H1 (cell line): ENCODE data around the gene UBL4A. TPM values are rescaled to one million over a fixed set of nuclear protein-coding genes. Genes with fewer than 3 reads are reported as not detected.

Experiments
- CTCF ChIA-PET: fragments of 300-600 bp; sonication (Branson Sonifier 250); formaldehyde crosslinking; loops from one replicate; lab custom pipeline; 2021; ENCODE audit not compliant: partially characterized antibody; lab: Charles Lee
- POLR2A ChIA-PET: fragments of 300-600 bp; sonication (Branson Sonifier 250); formaldehyde crosslinking; loops from one replicate; lab custom pipeline; 2021; ENCODE audit warnings: inconsistent platforms; ENCODE audit not compliant: partially characterized antibody; lab: Charles Lee
- DNase-seq, 2 experiments: peaks; one replicate each; pipeline versions ENCODE4 v3.0.0 to v3.0.0-alpha.2; 2010 to 2022; ENCODE audit warnings: low spot score in 2 of 2, low read depth in 1 of 2, mixed read lengths in 1 of 2
- FAIRE-seq: peaks from 2 replicates; lab custom pipeline; 2011; peaks lifted over from hg19 to GRCh38; lab: Jason Lieb, UNC
- H2AFZ ChIP-seq: 2 replicates; pipeline ENCODE4 v1.8.1; 2012; ENCODE audit warnings: low read length, inconsistent platforms
- H2AK5ac ChIP-seq: 2 replicates; pipeline ENCODE4 v1.6.1; 2013; ENCODE audit warnings: low read depth, low read length
- H2BK120ac ChIP-seq: replicated peaks from 2 replicates; pipeline ENCODE3; 2013; ENCODE audit warnings: low read depth, low read length, inconsistent platforms
- H2BK12ac ChIP-seq: 2 replicates; pipeline ENCODE4 v1.6.1; 2013; ENCODE audit warnings: low read depth, low read length
- H2BK15ac ChIP-seq: 2 replicates; pipeline ENCODE4 v1.6.1; 2013; ENCODE audit warnings: low read length
- H2BK20ac ChIP-seq: 2 replicates; pipeline ENCODE4 v1.6.1; 2013; ENCODE audit warnings: low read length
- H2BK5ac ChIP-seq: 2 replicates; pipeline ENCODE4 v1.6.1; 2013; ENCODE audit warnings: low read depth, low read length
- H3K14ac ChIP-seq: 2 replicates; pipeline ENCODE4 v1.6.1; 2013; ENCODE audit warnings: inconsistent platforms; ENCODE audit not compliant: insufficient read length
- H3K18ac ChIP-seq: 2 replicates; pipeline ENCODE4 v1.6.1; 2013; ENCODE audit warnings: low read length; ENCODE audit errors: extremely low read depth
- H3K23ac ChIP-seq: 2 replicates; pipeline ENCODE4 v1.6.1; 2013; ENCODE audit warnings: inconsistent platforms; ENCODE audit not compliant: insufficient read length
- H3K23me2 ChIP-seq: 2 replicates; pipeline ENCODE4 v1.6.1; 2013; ENCODE audit warnings: low read depth, low read length
- H3K27ac ChIP-seq: 2 replicates; pipeline ENCODE4 v1.6.1; 2011; ENCODE audit warnings: low read depth, low read length, inconsistent platforms
- H3K27me3 ChIP-seq, 4 experiments: replicated peaks in 1 of 4; 1 replicate in 1 of 4; 2 replicates in 3 of 4; pipeline versions ENCODE4 v1.6.1 to v1.8.1; 2011 to 2013; ENCODE audit warnings: low read length in 3 of 4, mild to moderate bottlenecking in 3 of 4, inconsistent platforms in 2 of 4, mixed read lengths in 2 of 4, moderate library complexity in 1 of 4; ENCODE audit not compliant: control insufficient read depth in 3 of 4, insufficient read depth in 3 of 4; ENCODE audit errors: extremely low read depth in 1 of 4
- H3K36me3 ChIP-seq, 4 experiments: 2 replicates each; pipeline versions ENCODE4 v1.6.1 to v1.8.1; 2011 to 2013; ENCODE audit warnings: mild to moderate bottlenecking in 4 of 4, low read length in 3 of 4, moderate library complexity in 2 of 4, control low read depth in 1 of 4, inconsistent platforms in 1 of 4; ENCODE audit not compliant: insufficient read depth in 4 of 4, control insufficient read depth in 2 of 4
- H3K4ac ChIP-seq: replicated peaks from 2 replicates; pipeline ENCODE3; 2013; ENCODE audit warnings: low read length, low read depth, mixed read lengths, inconsistent platforms; ENCODE audit not compliant: insufficient read length
- H3K4me1 ChIP-seq, 4 experiments: replicated peaks in 1 of 4; 1 replicate in 1 of 4; 2 replicates in 3 of 4; pipeline versions ENCODE4 v1.6.1 to v1.8.1; 2011 to 2013; ENCODE audit warnings: low read length in 3 of 4, inconsistent platforms in 2 of 4, mixed read lengths in 1 of 4; ENCODE audit not compliant: insufficient read depth in 4 of 4, control insufficient read depth in 3 of 4
- H3K4me2 ChIP-seq, 2 experiments: 2 replicates each; pipeline versions ENCODE4 v1.6.1 to v1.8.1; 2011 to 2013; ENCODE audit warnings: low read depth in 2 of 2, low read length in 2 of 2, control low read depth in 1 of 2, inconsistent platforms in 1 of 2, mild to moderate bottlenecking in 1 of 2; ENCODE audit not compliant: insufficient read depth in 1 of 2
- H3K4me3 ChIP-seq, 4 experiments: fragments of 200-600, 300-600 bp in 1 of 4; sonication (generic), shearing (Covaris generic), sonication (Bioruptor Twin) in 1 of 4; 2 replicates each; pipeline versions ENCODE4 v1.5.1 to v1.8.1; 2011 to 2016; ENCODE audit warnings: low read length in 4 of 4, low read depth in 3 of 4, control low read depth in 2 of 4, inconsistent platforms in 2 of 4, mild to moderate bottlenecking in 2 of 4, mixed read lengths in 1 of 4, moderate library complexity in 1 of 4; ENCODE audit not compliant: insufficient read depth in 2 of 4; ENCODE audit errors: extremely low read depth in 1 of 4
- H3K56ac ChIP-seq: replicated peaks from 2 replicates; pipeline ENCODE3; 2013; ENCODE audit warnings: low read depth, mild to moderate bottlenecking, mixed read lengths, low read length, inconsistent platforms; ENCODE audit not compliant: insufficient read length
- H3K79me1 ChIP-seq: 2 replicates; pipeline ENCODE4 v1.6.1; 2013; ENCODE audit warnings: low read depth, low read length, control low read depth
- H3K79me2 ChIP-seq, 2 experiments: 2 replicates each; pipeline versions ENCODE4 v1.6.1 to v1.8.1; 2012 to 2013; ENCODE audit warnings: low read length in 2 of 2, mild to moderate bottlenecking in 2 of 2, inconsistent platforms in 1 of 2; ENCODE audit not compliant: insufficient read depth in 2 of 2, control insufficient read depth in 1 of 2
- H3K9ac ChIP-seq, 4 experiments: replicated peaks in 1 of 4; 1 replicate in 1 of 4; 2 replicates in 3 of 4; pipeline versions ENCODE4 v1.6.1 to v1.8.1; 2011 to 2013; ENCODE audit warnings: low read depth in 3 of 4, low read length in 3 of 4, control low read depth in 2 of 4, mild to moderate bottlenecking in 2 of 4, moderate library complexity in 2 of 4, inconsistent platforms in 1 of 4; ENCODE audit errors: extremely low read depth in 1 of 4
- H3K9me3 ChIP-seq, 2 experiments: 2 replicates each; pipeline versions ENCODE4 v1.6.1 to v1.8.1; 2012 to 2013; ENCODE audit warnings: mild to moderate bottlenecking in 2 of 2, moderate library complexity in 2 of 2, control low read depth in 1 of 2, inconsistent platforms in 1 of 2, low read depth in 1 of 2, low read length in 1 of 2, mixed read lengths in 1 of 2; ENCODE audit not compliant: insufficient read depth in 2 of 2
- H4K20me1 ChIP-seq, 2 experiments: replicated peaks in 1 of 2; 2 replicates each; pipeline versions ENCODE3 to v1.8.1; 2011 to 2013; ENCODE audit warnings: inconsistent platforms in 2 of 2, low read length in 2 of 2, mild to moderate bottlenecking in 1 of 2; ENCODE audit not compliant: insufficient read depth in 2 of 2, control insufficient read depth in 1 of 2
- H4K5ac ChIP-seq: 2 replicates; pipeline ENCODE4 v1.6.1; 2013; ENCODE audit warnings: low read length, low read depth, mixed read lengths, inconsistent platforms; ENCODE audit not compliant: insufficient read length
- H4K8ac ChIP-seq: 2 replicates; pipeline ENCODE4 v1.8.0; 2013; ENCODE audit warnings: mild to moderate bottlenecking, moderate library complexity, low read length, inconsistent platforms; ENCODE audit not compliant: insufficient read depth; ENCODE audit errors: extremely low read depth
- H4K91ac ChIP-seq: replicated peaks from 2 replicates; pipeline ENCODE3; 2013; ENCODE audit warnings: low read length, mixed read lengths, inconsistent platforms; ENCODE audit not compliant: insufficient read length
- ATF3 ChIP-seq: IDR thresholded peaks from 2 replicates; pipeline ENCODE4 v1.6.1; 2011; ENCODE audit warnings: low read depth, mild to moderate bottlenecking, low read length; ENCODE audit not compliant: insufficient read depth
- EGR1 ChIP-seq: IDR thresholded peaks from 2 replicates; pipeline ENCODE4 v1.6.1; 2011; ENCODE audit warnings: low read depth, low read length, borderline replicate concordance
- EP300 ChIP-seq, 2 experiments: IDR thresholded peaks; 1 replicate in 1 of 2; 2 replicates in 1 of 2; pipeline ENCODE4 v1.6.1; 2011 to 2012; ENCODE audit warnings: low read depth in 2 of 2, low read length in 2 of 2, mild to moderate bottlenecking in 2 of 2, borderline replicate concordance in 1 of 2, inconsistent platforms in 1 of 2, moderate library complexity in 1 of 2
- GABPA ChIP-seq: IDR thresholded peaks from 2 replicates; pipeline ENCODE4 v1.6.1; 2011; ENCODE audit warnings: mild to moderate bottlenecking, low read length, moderate library complexity, borderline replicate concordance; ENCODE audit not compliant: insufficient read depth
- POLR2AphosphoS5 ChIP-seq: IDR thresholded peaks from 2 replicates; pipeline ENCODE4 v1.6.1; 2011; ENCODE audit warnings: low read depth, low read length
- RNF2 ChIP-seq: fragments of 200-900, 300-1000 bp; sonication (generic); IDR thresholded peaks from 2 replicates; pipeline ENCODE4 v1.7.1; 2016; ENCODE audit warnings: borderline replicate concordance, low read depth, mild to moderate bottlenecking, antibody characterized with exemption, low read length; ENCODE audit not compliant: poor library complexity, severe bottlenecking; ENCODE audit errors: missing control alignments
- ZNF274 ChIP-seq: IDR thresholded peaks from 2 replicates; pipeline ENCODE4 v1.7.0; 2012; ENCODE audit warnings: low read length, borderline replicate concordance; ENCODE audit errors: extremely low read depth
- WGBS, 2 experiments: shearing (Covaris generic) in 1 of 2; methylation state at CpG; one replicate each; pipeline versions ENCODE4 v1.1.6 to v1.1.7; 2013 to 2015; ENCODE audit warnings: low lambda C conversion rate in 2 of 2, mixed read lengths in 2 of 2, inconsistent platforms in 1 of 2, low coverage in 1 of 2, missing lambda C conversion rate in 1 of 2; ENCODE audit not compliant: insufficient replicate concordance in 2 of 2, insufficient coverage in 1 of 2, insufficient read length in 1 of 2; ENCODE audit errors: extremely low coverage in 1 of 2, missing lambda C conversion rate in 1 of 2; 5-methylcytosine and 5-hydroxymethylcytosine counted together
- polyA plus RNA-seq, 7 experiments: library from polyadenylated mRNA; depleted of rRNA in 3 of 7; stranded (reverse) in 5 of 7; unstranded in 2 of 7; fragments of >200 nt in 5 of 7; fragments of 200-250 nt in 2 of 7; gene quantifications; 1 replicate in 5 of 7; 2 replicates in 1 of 7; 4 replicates in 1 of 7; pipeline versions ENCODE4 v1.2.1 to v1.2.3, GENCODE V29; 2011 to 2013; ENCODE audit warnings: missing spikeins in 2 of 7, mixed read lengths in 2 of 7
- total RNA-seq: library from RNA; stranded (reverse); fragmentation: NEBNext Ultra II Directional; extraction: Animal tissue kit (Norgen Biotek cat#: 25700); gene quantifications from 2 replicates; pipeline ENCODE4 v1.2.1, GENCODE V29; 2021
- TF ChIP-seq, protein P1 (sequence below): IDR thresholded peaks from 2 replicates; pipeline ENCODE4 v1.6.1; 2011; ENCODE audit warnings: low read length, improper control_type of control experiment

Gene UBL4A
- total and polyA plus RNA-seq, 2 of the 8 experiments (the other 6 are each of a cell fraction or from before 2014, with no cell fraction given): 23.1 to 31.7 TPM

- Histone ChIP-seq H2AK5ac (no peak overlapping the region), H2BK120ac (no peak overlapping the region), H3K79me2 (no peaks in the 10 kb centered on the region), H3K9me3 (no peaks in the 10 kb centered on the region), H3K9ac (peak overlapping the region in 1 of 4 experiments; percentile 44; a peak in 1 of 7 replicates), H2AFZ (no peak overlapping the region), H2BK15ac (no peak overlapping the region), H3K23ac (no peak overlapping the region), H3K36me3 (peaks cover 0 to under 1% (median under 1%) of the 10 kb centered on the region in 4 experiments; a peak in 2 of 8 replicates), H2BK12ac (peak overlapping the region; percentile 60; the same call in 1 of the 2 replicates), H3K4me3 (peak overlapping the region in 3 of 4 experiments; percentile 13 to 51 (median 18); a peak in 4 of 8 replicates), H3K4me2 (peak overlapping the region; percentile 60 to 84), H3K4me1 (0 out of 7 replicates have a peak, but pooled peaks cover 0 to 3% (median 0%) of the 10 kb centered on the region in 4 experiments), H4K20me1 (peaks cover 0 to 2% of the 10 kb centered on the region in 2 experiments), H4K8ac (peak overlapping the region; percentile 47; the same call in 1 of the 2 replicates), H3K27me3 (peaks cover 0 to 11% (median 2%) of the 10 kb centered on the region in 4 experiments; a peak in 4 of 7 replicates), H4K5ac (no peak overlapping the region), H3K23me2 (peaks cover 2% of the 10 kb centered on the region; the same call in 1 of the 2 replicates), H3K56ac (no peak overlapping the region), H3K4ac (no peak overlapping the region), H4K91ac (no peak overlapping the region), H3K18ac (peak overlapping the region; percentile 71), H3K27ac (no peak overlapping the region), H3K79me1 (no peaks in the 10 kb centered on the region), H2BK20ac (no peak overlapping the region), H3K14ac (no peak overlapping the region), H2BK5ac (no peak overlapping the region)
- peak in 1 of 2 experiments; percentile 74 for DNase-seq
- 24% methylated on average over 10 of the region's 15 CpGs; no CpG with 5 or more reads in 1 of the 2 experiments for WGBS, 2 experiments
- ChIA-PET POLR2A (interaction anchor here (0.7 to 1.8 kb wide), 13 partner anchors 10 to 156 kb away, joined by 3 to 15 read pairs (median 3); partner anchors contain the start of gene RPL10), CTCF (interaction anchor here (0.6 to 1.8 kb wide), 14 partner anchors 8 to 210 kb away, joined by 3 to 7 read pairs (median 4); no protein-coding TSS in a partner anchor)
- FAIRE-seq: peak; percentile 62
- TF ChIP-seq RNF2 (no peak), ATF3 (no peak), GABPA (no peak), ZNF274 (no peak), POLR2AphosphoS5 (no peak), EGR1 (no peak), EP300 (IDR thresholded peaks at IDR 0.05; ENCODE audit: borderline replicate concordance in 1 of 2, low read depth in 2 of 2, low read length in 2 of 2) (no peak)
- TF ChIP-seq, protein P1, sequence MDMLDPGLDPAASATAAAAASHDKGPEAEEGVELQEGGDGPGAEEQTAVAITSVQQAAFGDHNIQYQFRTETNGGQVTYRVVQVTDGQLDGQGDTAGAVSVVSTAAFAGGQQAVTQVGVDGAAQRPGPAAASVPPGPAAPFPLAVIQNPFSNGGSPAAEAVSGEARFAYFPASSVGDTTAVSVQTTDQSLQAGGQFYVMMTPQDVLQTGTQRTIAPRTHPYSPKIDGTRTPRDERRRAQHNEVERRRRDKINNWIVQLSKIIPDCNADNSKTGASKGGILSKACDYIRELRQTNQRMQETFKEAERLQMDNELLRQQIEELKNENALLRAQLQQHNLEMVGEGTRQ: no peak
Observed at GRCh38 chrX:154526901-154527675, 40.7 kb upstream of the UBL4A start.
